ENCODE measurements around the gene COBL.

DNA sequence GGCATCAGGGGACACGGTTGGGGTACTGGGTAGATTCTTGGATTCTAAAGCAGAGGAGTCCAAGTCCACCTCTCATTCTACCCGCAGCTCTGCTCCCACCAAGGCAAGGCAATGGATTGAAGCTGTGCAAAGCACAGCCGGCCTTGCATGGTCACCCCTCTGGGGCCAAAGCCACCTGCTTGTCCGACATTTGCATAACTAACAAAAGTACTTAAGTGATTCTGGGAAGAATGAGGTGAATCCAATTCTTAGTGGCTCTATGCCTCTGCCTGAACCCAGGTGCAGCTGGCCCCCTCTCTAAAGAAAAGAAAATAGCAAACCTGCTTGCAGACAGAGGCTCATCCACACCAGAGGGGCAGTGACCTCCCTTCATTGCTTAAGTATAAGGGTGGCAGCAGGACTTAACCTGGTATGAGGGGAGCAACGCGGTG, 10.7 kb upstream of the COBL start:
- TF ChIP-seq POLR2A (IDR thresholded peaks at IDR 0.05), result no peak
- TF ChIP-seq, protein P1, sequence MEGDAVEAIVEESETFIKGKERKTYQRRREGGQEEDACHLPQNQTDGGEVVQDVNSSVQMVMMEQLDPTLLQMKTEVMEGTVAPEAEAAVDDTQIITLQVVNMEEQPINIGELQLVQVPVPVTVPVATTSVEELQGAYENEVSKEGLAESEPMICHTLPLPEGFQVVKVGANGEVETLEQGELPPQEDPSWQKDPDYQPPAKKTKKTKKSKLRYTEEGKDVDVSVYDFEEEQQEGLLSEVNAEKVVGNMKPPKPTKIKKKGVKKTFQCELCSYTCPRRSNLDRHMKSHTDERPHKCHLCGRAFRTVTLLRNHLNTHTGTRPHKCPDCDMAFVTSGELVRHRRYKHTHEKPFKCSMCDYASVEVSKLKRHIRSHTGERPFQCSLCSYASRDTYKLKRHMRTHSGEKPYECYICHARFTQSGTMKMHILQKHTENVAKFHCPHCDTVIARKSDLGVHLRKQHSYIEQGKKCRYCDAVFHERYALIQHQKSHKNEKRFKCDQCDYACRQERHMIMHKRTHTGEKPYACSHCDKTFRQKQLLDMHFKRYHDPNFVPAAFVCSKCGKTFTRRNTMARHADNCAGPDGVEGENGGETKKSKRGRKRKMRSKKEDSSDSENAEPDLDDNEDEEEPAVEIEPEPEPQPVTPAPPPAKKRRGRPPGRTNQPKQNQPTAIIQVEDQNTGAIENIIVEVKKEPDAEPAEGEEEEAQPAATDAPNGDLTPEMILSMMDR (IDR thresholded peaks at IDR 0.05), result no peak
